NCI-H128 (cell line): ENCODE data around the gene LPIN2.
A peak's percentile ranks its signal among the peaks of the same experiment; 100 is the strongest.
"Not testable (repeated sequence)": the region's sequence is repeated elsewhere in the genome, so short reads cannot be mapped to it uniquely, and the experiment has no call there.

Source experiments
- DNase-seq: peaks from one replicate; lab custom pipeline; 2025; ENCODE audit not compliant: unreplicated experiment; lab: John Stamatoyannopoulos, UW

Gene LPIN2, protein sequence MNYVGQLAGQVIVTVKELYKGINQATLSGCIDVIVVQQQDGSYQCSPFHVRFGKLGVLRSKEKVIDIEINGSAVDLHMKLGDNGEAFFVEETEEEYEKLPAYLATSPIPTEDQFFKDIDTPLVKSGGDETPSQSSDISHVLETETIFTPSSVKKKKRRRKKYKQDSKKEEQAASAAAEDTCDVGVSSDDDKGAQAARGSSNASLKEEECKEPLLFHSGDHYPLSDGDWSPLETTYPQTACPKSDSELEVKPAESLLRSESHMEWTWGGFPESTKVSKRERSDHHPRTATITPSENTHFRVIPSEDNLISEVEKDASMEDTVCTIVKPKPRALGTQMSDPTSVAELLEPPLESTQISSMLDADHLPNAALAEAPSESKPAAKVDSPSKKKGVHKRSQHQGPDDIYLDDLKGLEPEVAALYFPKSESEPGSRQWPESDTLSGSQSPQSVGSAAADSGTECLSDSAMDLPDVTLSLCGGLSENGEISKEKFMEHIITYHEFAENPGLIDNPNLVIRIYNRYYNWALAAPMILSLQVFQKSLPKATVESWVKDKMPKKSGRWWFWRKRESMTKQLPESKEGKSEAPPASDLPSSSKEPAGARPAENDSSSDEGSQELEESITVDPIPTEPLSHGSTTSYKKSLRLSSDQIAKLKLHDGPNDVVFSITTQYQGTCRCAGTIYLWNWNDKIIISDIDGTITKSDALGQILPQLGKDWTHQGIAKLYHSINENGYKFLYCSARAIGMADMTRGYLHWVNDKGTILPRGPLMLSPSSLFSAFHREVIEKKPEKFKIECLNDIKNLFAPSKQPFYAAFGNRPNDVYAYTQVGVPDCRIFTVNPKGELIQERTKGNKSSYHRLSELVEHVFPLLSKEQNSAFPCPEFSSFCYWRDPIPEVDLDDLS

DNA sequence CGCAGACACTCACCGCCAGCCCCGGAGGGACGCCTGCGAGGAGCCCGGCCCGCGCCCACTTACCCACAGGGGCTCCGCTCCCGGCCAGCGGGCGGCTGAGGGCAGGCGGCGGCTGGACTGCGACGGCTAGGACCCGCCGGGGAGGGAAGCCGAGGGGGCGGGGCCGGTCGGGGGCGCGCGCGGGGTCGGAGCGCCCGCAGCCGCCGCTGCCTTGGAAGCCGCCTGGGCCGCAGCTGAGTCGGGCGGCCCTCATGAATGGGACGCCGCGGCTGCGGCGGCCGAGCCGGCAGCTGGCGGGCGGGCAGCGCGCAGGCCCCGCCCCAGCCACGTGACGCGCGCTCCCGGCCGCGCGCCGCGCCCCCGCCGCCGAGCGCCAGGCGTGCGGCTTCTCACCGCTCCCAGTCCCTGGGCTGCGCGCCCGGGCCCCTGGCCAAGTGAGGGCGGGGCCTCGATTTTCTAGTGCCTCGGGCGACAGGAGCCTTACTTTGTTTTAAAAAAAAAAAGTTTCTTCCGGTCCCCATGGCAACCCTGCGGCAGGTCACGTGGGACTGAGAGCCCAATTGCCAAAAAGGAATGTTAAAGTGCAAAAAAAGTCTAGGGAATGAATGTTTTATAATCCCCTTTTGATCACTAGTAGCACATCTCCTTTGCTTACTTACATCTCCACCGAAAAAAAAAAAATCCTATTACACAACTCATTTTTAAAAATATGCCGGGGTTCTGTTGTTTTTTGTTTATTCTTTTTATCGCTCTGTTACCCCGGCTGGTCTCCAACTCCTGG lies at the start of gene LPIN2:
Gene LPIN2, minus strand, starts transcription at position 121 of the 781 bp plus-strand sequence. CDS start 52,304 bp downstream, outside the sequence.
- DNase-seq = peak; percentile 94

DNA sequence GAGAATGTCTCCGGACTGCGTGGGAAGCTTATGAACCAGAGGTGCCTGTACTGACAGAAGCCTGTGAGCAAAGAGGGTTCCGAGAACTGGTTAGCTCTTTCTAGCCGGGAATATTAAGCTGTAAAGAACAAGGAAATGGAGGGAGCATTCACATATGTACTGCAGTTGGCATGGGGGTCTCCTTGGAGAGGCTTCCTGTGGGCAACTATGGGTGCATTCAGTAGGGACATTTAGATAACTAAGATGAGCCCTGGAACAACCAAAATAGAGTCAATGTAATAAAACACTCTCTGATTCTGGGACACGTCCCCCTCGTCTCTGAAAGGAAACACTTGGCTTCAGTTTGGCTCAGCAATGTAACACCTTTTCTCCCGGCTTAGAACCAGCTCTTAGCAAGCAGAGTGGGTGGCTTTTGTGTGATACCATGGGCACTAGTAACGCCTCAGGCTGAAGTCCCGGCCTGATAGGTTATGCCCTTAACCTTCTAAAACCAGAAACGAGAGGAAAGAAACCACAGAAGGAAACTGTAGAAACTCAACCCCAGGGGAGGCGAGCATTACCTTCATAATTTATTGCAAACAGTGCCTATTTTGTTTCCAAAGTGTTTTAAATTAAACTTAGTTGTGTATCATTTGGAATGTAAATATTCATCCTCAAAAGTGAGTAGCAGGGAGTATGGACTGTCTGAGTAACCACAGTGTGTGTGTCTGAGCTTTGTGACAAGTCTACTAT lies 48.8 kb upstream of the LPIN2 start:
- DNase-seq = no peak

DNA sequence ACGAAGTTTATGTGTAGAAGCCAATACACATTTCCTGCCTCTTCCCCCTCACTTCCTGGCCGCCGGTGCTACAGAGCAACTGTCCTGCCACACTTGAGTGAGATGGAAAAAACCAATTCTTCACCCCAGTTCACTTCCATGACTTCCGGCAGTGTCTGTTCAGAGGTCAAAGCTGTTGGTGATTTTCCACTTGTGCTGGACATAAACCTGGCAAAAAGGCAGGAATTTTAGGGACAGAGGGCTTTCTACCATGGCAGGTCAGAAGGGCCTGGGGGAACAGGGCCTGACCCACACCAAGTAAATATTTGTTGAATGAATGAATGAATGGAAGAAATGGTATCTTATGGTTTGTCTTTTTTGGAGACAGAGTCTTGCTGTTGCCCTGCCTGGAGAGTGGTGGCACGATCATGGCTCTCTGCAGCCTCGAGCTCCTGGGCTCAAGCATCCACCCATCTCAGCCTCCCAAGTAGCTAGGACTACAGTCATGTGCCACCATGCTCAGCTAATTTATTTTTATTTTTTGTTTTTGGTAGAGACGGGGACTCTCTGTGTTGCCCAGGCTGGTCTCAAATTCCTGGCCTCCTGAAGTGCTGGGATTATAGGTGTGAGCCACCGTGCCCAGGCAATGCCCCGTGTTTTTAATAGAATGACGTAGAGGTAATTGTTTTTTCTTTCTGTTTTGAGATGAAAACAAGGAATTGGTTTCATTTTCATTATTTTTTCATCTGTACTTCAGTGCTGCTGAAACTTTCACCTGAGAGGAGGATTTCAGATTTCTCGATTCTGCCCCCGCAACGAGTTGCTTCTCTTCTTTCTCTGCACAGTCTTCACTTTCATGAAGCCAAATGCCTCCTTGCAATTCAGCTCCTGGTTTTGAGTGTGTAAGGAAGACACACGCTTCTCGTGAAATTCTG lies 48.0 kb upstream of the LPIN2 start:
- no peak for DNase-seq

DNA sequence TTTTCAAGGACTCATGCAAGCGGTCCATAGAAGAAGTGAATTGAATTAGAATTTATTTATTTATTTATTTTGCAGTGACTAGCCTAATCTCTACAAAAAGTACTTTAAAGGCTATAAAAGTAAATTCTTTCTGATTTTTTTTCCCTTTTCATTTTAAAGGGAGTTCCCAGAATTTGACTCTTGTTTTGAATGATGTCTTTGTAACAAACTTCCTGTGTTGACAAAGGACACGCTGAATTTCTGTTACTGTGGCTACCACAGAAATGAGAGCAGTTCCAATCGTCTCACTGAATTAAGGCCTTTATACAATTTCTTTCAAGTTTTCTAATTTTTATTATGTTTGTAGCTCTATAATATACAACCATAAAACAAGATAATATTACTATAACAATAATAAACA lies 46.3 kb upstream of the LPIN2 start:
- no peak for DNase-seq

DNA sequence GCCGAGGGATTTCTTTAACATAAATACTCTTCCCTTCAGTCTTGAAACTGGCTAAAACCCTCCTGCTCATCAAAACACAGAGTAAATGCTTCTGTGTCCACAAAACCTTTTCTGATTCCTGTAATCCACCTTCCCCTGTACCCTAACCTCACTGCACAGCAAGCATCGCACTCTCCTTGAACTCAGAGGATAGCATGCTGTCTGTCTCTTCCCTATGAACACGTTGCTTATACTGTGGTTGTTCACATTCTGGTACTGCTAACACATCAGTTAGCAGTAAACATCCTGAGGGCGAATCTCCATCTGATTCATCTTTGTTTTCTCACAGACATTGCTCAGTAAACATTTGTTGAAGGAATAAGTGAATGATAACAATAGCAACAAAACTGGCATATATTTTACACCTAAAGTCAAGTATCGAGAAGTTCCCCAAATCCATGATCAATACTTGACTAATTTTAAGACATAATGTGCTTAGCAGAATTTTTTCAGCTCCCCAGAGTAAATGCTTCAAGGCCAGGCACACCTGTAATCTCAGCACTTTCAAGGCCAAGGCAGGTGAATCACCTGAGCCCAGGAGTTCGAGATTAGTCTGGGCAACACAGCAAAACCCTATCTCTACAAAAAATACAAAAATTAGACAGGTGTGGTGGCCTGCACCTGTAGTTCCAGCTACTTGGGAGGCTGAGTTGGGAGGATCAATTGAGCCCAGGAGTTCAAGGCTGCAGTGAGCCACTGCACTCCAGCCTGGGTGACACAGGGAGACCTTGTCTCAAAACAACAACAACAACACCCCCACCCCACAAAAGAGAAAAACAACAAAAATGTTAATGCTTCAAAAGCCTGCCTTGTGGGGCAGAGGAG lies 45.6 kb upstream of the LPIN2 start:
- DNase-seq = no peak

DNA sequence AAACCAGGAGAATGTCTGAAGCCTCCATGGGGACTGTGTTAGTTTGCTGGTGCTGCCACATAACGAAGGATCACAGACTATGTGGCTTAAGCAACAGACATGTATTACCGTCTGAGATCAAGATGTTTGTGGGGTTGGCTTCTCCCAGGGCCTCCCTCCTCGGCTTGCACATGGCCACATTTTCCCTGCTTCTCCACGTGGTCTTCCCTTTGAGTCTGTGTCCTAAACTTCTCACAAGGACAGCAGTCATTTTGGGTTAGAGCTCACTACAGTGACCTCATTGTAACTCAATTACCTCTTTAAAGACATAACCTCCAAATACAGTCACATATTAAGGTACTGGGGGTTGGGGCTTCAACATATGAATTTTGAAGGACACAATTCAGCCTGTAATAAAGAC lies 44.6 kb upstream of the LPIN2 start:
- no peak for DNase-seq

DNA sequence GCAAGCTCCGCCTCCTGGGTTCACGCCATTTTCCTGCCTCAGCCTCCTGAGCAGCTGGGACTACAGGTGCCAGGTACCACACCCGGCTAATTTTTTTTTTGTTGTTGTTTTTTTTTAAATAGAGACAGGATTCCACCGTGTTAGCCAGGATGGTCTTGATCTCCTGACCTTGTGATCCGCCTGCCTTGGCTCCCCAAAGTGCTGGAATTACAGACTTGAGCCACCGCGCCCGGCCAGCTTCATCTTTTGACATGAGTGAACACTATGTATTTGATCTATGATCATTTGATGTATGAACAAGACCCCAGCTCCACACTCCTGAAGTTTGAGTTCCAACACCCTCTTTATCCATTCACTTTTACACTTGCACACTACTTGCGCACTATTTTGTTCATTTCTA lies 43.4 kb upstream of the LPIN2 start:
- no peak for DNase-seq

DNA sequence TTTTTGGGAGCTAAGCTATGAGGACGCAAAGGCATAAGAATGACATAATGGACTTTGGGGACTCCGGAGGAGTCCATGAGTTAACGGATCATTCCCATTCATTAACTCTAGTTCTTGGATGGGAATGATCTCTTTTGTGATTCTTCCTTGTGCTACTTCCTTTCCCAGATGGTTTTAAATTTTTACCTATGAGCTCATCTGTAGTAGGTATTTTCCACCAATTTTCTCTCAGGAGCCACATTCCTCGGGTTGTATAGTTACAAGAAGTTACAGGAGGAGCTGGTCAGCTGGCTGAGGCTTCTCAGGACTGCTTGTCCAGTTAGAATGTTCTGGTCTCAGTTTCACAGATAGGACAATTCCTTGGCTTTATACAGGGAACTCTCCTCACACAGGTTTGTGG lies 42.9 kb upstream of the LPIN2 start:
- DNase-seq = no peak

DNA sequence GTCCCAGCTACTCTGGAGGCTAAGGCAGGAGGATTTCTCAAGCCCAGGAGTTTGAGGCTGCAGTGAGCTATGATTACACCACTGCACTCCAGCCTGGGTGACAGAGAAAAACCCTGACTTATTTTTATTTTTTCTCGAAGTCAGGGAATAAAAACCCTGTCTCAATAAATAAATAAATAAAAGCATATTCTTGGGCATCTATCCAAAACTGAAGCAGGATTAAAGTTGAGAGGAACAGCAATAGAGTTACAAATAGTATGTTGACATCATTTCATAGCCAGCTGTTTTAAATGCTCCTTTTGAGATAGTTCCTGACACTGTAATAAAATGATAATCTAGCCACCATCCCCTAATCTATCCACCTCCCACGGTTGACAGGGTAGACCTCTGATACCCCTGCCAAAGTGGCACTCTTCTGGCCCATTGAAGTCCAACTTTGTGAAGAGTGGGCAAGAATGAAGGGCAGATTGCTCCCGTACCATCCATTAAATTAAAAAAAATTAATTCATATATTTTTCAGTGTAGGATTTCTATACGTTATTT lies 42.3 kb upstream of the LPIN2 start:
- no peak for DNase-seq

DNA sequence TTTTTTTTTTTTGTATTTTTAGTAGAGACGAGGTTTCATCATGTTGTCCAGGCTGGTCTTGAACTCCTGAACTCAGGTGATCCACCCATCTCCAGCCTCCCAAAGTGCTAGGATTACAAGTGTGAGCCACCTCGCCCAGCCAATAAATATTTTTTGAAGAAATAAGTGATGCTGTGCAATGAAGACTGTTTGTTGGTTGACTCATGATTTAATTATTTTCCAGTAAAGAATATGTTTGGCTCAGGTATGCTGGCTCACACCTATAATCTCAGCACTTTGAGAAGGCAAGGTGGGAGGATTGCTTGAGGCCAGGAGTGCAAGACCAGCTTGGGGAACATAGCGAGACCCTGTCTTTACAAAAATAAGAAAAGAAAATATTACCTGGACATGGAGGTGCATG lies 41.8 kb upstream of the LPIN2 start:
- DNase-seq = no peak

DNA sequence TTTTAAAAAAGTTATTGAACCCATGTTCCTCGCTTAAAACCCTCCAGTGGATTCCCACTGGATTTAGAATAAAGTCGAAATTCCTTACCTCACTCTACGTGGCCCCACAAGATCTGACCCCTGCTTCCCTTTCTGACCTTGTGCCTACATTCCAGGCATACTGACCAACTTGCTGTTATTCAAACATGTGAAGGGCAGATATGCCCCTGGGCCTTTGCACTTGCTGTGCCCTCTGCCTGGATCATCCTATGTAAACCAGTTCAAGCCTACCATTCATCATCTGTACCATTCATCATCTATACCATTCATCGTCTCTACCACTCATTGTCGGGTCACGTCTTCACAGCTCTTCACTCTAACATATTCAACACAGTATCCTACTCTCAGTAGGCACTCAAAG lies 41.3 kb upstream of the LPIN2 start:
- DNase-seq = no peak

DNA sequence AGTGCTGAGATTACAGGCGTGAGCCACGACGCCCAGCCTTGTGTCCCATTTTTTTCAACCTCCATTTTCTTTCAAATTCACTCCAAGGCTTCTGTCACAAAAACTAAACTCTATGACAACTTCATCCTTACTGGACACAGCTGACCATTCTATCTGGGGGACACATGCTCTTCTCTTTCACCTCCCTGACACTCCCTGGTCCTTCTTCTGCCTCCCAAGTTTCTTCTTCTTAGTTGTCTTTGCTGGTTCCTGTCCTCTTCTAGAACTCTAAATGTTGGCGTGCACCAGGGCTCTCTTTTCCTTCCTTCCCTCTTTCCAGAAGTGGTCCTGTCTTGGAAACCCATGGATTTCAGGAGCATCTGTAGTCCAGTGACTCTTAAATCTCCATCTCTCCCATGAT lies 40.1 kb upstream of the LPIN2 start:
- no peak for DNase-seq

DNA sequence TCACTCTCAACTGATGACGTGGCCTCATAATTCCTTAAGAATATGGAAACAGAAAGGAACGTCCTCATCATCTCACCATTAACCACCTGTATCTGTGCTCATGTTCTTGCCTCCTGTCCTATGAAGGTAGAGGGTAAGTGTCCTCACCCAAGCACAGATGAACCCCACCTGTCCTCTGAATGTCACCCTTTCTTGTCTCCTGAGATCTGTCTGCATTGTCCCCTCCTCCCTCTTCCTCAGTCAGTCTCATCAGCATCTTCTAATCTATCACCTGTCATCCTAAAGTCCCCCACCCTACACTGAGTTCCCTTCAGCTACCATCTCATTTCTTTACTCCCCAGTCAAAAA lies 39.4 kb upstream of the LPIN2 start:
- no peak for DNase-seq

DNA sequence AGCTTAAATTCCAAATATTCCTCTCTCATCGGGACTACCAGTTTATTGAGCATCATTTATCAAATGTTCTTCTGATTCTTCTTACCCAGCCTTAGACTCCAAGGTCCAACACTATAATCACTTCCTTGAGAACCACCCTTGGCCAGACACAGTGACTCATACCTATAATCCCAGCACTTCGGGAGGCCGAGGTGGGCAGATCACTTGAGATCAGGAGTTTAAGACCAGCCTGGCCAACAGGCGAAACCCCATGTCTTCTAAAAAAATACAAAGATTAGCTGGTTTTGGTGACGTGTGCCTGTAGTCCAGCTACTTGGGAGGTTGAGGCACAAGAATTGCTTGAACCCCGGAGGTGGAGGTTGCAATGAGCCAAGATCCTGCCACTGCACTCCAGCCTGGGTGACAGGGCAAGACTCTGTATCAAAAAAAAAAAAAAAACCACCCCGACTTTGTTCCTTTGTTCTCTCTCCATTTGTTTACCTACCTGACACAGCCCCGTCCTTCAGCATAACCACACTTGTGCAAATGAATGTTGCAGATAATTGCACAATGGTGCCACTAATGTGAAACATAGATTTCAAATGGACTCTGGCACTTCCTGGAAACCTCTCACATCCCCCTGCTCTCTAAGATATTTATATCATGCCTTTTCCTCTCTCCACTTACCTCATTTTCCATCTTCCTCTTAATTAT lies 38.9 kb upstream of the LPIN2 start:
- no peak for DNase-seq

DNA sequence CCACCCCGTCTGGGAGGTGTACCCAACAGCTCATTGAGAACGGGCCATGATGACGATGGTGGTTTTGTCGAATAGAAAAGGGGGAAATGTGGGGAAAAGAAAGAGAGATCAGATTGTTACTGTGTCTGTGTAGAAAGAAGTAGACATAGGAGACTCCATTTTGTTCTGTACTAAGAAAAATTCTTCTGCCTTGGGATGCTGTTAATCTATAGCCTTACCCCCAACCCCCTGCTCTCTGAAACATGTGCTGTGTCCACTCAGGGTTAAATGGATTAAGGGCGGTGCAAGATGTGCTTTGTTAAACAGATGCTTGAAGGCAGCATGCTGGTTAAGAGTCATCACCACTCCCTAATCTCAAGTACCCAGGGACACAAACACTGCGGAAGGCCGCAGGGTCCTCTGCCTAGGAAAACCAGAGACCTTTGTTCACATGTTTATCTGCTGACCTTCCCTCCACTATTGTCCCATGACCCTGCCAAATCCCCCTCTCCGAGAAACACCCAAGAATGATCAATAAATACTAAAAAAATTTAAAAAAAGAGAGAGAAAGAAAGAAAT lies 37.0 kb upstream of the LPIN2 start:
- DNase-seq = not testable (repeated sequence)

DNA sequence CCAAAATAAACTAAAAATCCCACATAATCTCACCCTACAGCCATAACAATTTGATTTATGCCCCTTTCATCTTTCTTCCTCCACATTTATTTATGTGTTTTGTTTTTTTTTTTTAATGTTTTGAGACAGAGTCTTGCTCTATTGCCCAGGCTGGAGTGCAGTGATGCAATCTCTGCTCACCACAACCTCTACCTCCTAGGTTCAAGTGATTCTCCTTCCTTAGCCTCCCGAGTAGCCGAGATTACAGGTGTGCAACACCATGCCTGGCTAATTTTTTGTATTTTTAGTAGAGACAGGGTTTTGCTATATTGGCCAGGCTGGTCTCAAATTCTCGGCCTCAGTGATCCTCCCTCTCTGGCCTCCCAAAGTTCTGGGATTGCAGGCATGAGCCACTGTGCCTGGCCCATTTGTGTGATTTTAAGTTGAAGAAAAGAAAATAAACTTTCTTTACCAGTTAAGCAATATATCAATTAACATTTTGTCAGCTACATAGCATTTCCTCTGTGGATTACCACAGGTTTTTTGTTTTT lies 35.9 kb upstream of the LPIN2 start:
- no peak for DNase-seq

DNA sequence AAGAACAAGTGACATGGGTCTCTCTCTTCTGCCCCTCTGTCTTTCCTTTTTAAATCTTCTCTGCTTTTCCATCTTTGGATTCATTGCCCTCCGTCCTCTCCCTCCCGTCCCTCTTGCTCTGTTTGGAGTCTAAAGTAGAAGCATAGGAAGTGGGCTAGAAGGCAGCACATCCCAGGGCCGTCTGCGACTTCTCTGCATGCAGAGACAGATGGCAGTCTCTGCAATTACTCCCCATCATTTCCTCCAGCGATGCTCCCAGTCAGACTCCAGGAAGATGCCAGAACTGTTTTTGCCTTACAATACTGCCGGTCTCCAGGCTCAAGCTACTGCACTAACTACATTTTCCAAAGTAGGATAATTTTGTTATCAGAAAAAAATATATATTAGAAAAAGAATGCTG lies 35.2 kb upstream of the LPIN2 start:
- no peak for DNase-seq
